ENCODE measurements around the gene HDAC9.

GRCh38 chr7:18644981-18645380, 149.4 kb downstream of the HDAC9 start:
- TF ChIP-seq TAF1 (IDR thresholded peaks at IDR 0.05; ENCODE audit: borderline replicate concordance, low read depth, low read length) = no peak
- TF ChIP-seq POLR2A (IDR thresholded peaks at IDR 0.05; ENCODE audit: low read depth, low read length) = no peak

Measured in GM12892 (cell line).